IPS-18c (cell line): ENCODE measurements around the gene GPR171.

Experiments
- H3K4me3 ChIP-seq: 2 replicates; pipeline ENCODE4 v1.7.0; 2013; ENCODE audit warnings: low read depth, mild to moderate bottlenecking, low read length, moderate library complexity; ENCODE audit not compliant: insufficient read depth
- H3K9me3 ChIP-seq: one replicate; pipeline ENCODE4 v1.6.1; 2013; ENCODE audit warnings: mild to moderate bottlenecking, low read length, moderate library complexity; ENCODE audit not compliant: control insufficient read depth, insufficient read depth

The GPR171 gene

GRCh38 chr3:151218136-151218535, 15.1 kb upstream of the GPR171 start:
- no peak overlapping the region for H3K4me3 ChIP-seq
- H3K9me3 ChIP-seq: no peaks in the 10 kb centered on the region

- Histone ChIP-seq H3K9me3 (no peaks in the 10 kb centered on the region), H3K4me3 (no peak overlapping the region)
Observed at GRCh38 chr3:151216641-151217607, 13.9 kb upstream of the GPR171 start.

GRCh38 chr3:151214459-151214858, 11.4 kb upstream of the GPR171 start:
- Histone ChIP-seq H3K4me3 (no peak overlapping the region), H3K9me3 (no peaks in the 10 kb centered on the region)

- Histone ChIP-seq H3K9me3 (no peaks in the 10 kb centered on the region), H3K4me3 (no peak overlapping the region)
Observed at GRCh38 chr3:151213881-151214280, 10.9 kb upstream of the GPR171 start.

DNA sequence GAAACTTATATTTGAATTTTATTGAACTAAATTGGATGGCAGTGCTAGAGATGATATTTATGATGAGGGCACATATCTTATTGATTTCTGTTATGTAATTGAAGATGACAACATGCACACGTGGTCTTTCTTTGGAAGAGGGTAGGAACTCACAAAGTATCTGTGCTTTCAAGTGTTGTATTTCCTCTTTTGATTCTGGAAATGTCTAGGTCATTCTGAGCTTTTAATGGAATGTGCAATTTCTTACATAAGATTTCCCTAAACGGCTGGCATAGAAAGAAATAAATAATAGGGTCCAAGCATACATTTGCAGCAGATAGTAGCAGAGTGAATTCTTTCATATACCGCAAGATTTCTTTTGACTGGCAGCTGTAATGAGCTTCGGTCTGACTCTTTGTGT, 10.1 kb upstream of the GPR171 start:
- H3K9me3 ChIP-seq: no peaks in the 10 kb centered on the region

GRCh38 chr3:151210676-151211381, 7.8 kb upstream of the GPR171 start:
- Histone ChIP-seq H3K9me3 (no peaks in the 10 kb centered on the region), H3K4me3 (no peak overlapping the region)

More for the DNA sequence above, 10.1 kb upstream of the GPR171 start:
- no peak overlapping the region for H3K4me3 ChIP-seq

GRCh38 chr3:151209654-151210053, 6.6 kb upstream of the GPR171 start:
- H3K4me3 ChIP-seq: no peak overlapping the region
- no peaks in the 10 kb centered on the region for H3K9me3 ChIP-seq

- Histone ChIP-seq H3K4me3 (no peak overlapping the region), H3K9me3 (no peaks in the 10 kb centered on the region)
Observed at GRCh38 chr3:151206201-151206600, 3.2 kb upstream of the GPR171 start.

- Histone ChIP-seq H3K9me3 (no peaks in the 10 kb centered on the region), H3K4me3 (no peak overlapping the region)
Observed at GRCh38 chr3:151205482-151205881, 2.5 kb upstream of the GPR171 start.

DNA sequence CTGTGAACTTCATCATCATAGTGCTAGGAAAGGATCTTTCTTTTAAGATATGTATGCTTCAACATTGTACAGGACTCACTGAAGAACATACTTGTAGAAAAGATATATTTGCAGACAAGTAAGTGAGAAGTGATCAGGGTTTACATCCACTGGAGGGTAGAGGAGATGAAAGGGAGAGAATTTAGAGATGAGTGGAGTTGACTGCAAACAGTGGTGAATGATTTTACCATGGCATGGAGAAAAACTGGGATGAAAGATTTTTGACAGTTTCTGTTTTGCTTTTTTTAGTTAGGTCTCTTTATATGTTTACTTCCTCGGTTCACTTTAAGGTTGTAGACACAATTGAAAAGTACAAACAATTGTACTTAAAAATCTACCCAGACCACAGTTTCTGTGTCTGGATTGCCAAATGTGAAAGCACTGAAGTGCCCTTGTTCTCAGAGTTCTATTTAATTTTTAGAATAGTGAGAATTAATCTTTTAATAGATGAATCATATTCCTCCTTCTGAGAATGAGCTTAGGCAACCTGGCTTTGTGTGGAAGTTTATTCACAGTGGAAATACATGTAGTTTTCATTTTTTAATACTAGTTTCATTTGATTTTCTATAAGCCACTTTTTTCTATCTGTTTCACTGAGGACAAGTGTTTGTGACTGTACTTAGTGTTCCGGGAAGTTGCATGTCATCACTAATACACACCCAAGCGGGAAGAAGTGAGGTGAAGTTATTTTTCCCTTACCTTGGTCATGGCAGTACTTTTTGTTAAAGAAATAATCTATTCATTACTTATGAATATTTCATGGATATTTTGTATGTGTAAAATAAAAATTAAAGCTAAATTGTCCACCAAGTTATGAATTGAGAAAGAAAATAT, 1.8 kb upstream of the GPR171 start:
- H3K9me3 ChIP-seq: no peaks in the 10 kb centered on the region
- H3K4me3 ChIP-seq: no peak overlapping the region

DNA sequence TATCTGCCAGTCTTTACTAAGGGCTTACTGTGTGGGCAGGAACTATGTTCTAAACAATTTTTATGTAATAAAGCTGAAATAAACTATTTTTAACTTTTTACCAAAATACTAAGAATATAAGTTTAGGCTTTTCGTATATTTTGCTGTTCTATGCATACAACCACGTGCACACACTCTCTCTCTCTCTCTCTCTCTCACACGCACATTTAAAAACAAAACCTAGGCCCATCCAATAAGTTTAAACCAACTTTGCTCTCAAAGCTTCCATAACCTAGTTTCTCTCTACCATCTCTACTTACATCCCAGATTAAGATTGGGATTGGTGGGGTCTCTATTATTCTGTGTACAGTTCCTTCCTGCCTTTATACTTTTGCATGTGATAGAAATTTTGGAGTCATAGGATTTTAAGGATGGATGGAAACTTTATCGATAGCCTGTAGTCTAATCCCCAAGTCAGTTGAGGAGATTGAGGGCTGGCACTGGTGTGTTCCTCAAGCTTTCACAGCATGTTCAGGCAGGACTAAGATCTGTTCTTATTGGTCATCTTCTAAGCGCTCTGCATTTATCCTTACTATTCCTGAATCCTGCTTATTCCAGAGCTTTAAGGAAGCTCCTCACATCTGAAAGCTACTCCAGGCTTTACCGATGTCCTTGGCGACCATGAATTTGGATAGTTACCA, 1.8 kb downstream of the GPR171 start:
- Histone ChIP-seq H3K9me3 (no peaks in the 10 kb centered on the region), H3K4me3 (no peak overlapping the region)

GRCh38 chr3:151200586-151200985, 2.4 kb downstream of the GPR171 start:
- Histone ChIP-seq H3K4me3 (no peak overlapping the region), H3K9me3 (no peaks in the 10 kb centered on the region)

DNA sequence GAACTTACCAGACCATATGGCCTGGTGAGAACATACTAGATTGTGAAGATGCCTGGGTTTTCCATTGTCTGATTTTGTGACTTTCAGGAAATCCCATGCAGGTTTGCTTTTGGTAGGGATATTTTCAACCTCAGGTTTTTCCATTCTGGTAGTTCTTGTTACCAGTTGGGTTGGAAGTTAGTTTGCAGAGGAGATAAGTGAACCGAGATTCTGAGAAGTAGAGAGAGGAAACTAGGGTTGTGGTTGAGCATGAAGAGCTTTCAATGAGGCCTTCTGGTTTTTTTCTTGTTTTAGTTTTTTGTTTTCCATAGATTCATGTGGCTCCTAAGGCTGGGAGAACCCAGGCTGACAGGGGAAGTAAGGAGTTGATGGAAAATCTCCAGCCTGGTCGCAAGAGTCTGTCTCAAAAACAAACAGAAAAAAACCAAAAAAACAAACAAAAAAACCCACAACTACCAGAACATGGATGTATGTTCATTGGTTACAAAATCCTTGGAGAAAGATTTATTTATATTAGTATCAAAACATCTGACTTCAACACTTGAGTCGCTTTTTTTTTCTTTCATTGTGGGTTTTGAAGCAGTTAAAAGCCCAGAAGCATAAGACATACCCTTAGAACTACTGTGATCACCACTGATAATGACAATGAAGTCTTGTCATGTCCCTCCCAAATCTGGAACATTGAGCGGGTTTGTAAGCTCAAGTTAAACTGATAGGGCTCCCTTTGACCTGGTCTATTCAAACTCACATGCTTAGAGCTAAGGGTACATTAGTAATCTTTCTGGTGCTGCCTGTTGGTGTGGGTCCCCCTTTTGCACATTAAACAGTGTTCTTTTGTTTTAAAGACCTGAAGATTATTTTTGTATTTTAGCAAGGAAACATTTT, 3.2 kb downstream of the GPR171 start:
- Histone ChIP-seq H3K4me3 (no peak overlapping the region), H3K9me3 (no peaks in the 10 kb centered on the region)

DNA sequence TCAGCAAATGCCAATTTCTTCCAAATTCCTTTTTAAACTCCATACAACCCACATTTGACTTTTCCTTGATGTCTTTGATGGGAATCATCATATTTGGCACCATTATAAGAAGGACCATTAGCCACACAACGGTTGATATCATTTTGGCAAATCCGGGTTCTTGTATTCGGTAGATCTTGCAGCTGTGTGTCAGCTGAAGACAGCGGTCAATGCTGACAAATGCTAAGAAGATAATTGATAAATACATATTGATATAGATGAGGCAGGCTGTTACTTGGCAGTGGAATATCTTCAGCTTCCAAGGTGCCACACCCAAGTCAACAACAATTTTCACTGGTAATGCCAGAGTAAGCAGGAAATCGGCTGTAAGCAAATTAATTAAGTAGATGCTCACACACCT, 4.2 kb downstream of the GPR171 start:
- Histone ChIP-seq H3K4me3 (no peak overlapping the region), H3K9me3 (no peaks in the 10 kb centered on the region)

- no peak overlapping the region for H3K4me3 ChIP-seq
- H3K9me3 ChIP-seq: no peaks in the 10 kb centered on the region
Observed at GRCh38 chr3:151197981-151198767, 4.8 kb downstream of the GPR171 start.
